K562 (cell line): ENCODE measurements around the gene RAB31.

ENCODE experiments used
- GABPA ChIP-seq: fragments of 200-800 bp; sonication (Bioruptor generic); conservative IDR thresholded peaks from 2 replicates; pipeline ENCODE4 v1.6.1; 2016; ENCODE audit warnings: low read depth, missing genetic modification characterization, missing compliant biosample characterization
- MAFF ChIP-seq: IDR thresholded peaks from 2 replicates; pipeline ENCODE4 v1.6.1; 2012; ENCODE audit warnings: low read length, improper control_type of control experiment
- NFRKB ChIP-seq: fragments of 450-650 bp; IDR thresholded peaks from 2 replicates; pipeline ENCODE4 v1.6.1; 2016; ENCODE audit warnings: low read depth
- TAF1 ChIP-seq: IDR thresholded peaks from 2 replicates; pipeline ENCODE4 v1.6.1; 2011; ENCODE audit warnings: mild to moderate bottlenecking, low read length, moderate library complexity; ENCODE audit not compliant: insufficient read depth, control insufficient read depth, severe bottlenecking; ENCODE audit errors: extremely low read depth
- ZNF785 ChIP-seq: fragments of 250-450 bp; sonication (Bioruptor Pico); IDR thresholded peaks from 2 replicates; pipeline ENCODE4 v1.4.0; 2020; ENCODE audit warnings: mild to moderate bottlenecking

GRCh38 chr18:9791991-9792390 lies 83.9 kb downstream of the RAB31 start:
- TF ChIP-seq ZNF785 (no peak), NFRKB (no peak), GABPA (tag) (no peak), TAF1 (no peak), MAFF (no peak)
